CD4-positive, alpha-beta T cell treated with Interleukin-12 subunit alpha and Interleukin-12 subunit beta, for 1 hour (primary cell): ENCODE measurements around the gene SLC1A5.
"Not testable (repeated sequence)": the region's sequence is repeated elsewhere in the genome, so short reads cannot be mapped to it uniquely, and the experiment has no call there.

Source experiments
- DNase-seq: peaks from one replicate; pipeline ENCODE4 v3.0.0-alpha.2; 2020

Gene SLC1A5

GRCh38 chr19:46766569-46767317 lies 21.7 kb downstream of the SLC1A5 start:
- DNase-seq: peak; percentile 71

- no peak for DNase-seq
Observed at GRCh38 chr19:46764817-46765291, 23.5 kb downstream of the SLC1A5 start.

- DNase-seq: no peak
Observed at GRCh38 chr19:46762245-46762890, 26.0 kb downstream of the SLC1A5 start.

GRCh38 chr19:46761418-46761831 lies 27.0 kb downstream of the SLC1A5 start:
- no peak for DNase-seq

DNA sequence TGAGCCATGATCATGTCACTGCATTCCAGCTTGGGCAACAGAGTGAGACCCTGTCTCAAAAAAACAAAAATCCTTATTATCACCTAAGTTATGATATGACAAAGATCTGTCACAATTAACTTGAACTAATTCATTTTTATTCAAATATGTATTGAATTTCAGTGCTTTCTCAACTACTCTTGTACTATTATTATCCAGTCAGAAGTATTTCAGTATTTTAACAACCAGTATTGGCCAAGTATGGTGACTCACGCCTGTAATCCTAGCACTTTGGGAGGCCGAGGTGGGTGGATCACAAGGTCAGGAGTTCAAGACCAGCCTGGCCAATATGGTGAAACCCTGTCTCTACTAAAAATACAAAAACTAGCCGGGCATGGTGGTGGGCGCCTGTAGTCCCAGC lies 27.5 kb downstream of the SLC1A5 start:
- not testable (repeated sequence) for DNase-seq

- no peak for DNase-seq
Observed at GRCh38 chr19:46760363-46760762, 28.0 kb downstream of the SLC1A5 start.

DNA sequence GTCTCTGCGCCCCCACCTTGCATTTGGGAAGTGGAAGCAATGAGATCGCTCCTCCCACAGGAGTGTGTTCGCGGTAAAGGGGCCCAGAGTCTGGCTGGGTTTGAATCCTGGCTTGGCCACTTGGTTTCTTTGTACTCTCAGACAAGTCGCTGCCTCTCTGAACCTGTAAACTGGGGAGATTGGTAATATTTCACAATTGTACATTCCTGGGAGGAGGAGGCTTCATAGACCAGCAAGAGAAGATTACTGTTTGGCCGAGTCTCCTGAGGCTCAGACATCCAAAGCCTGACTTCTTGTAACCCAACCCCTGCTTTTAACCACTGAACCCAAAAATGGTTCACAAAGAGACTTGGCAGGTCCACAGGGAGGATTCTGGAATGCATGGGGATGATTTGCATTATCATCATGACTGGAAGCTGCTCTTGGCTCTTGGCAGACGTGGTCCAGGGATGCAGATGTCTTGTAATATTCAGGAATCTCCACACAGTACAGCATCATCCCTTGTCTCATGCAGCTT lies 28.5 kb downstream of the SLC1A5 start:
- no peak for DNase-seq

DNA sequence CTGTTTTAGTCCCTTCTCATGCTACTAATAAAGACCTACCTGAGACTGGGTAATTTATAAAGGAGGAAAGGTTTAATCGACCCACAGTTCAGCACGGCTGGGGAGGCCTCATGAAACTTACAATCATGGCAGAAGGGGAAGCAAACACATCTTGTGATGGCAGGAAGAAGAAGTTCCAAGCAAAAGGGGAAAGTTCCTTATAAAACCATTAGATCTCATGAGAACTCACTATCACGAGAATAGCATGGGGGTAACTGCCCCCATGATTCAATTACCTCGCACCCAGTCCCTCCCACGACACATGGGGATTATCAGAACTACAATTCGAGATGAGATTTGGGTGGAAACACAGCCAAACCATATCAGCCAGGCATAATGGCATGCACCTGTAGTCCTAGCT lies 29.2 kb downstream of the SLC1A5 start:
- DNase-seq: no peak

- no peak for DNase-seq
Observed at GRCh38 chr19:46756544-46756888, 31.9 kb downstream of the SLC1A5 start.

- DNase-seq: no peak
Observed at GRCh38 chr19:46755853-46756543, 32.4 kb downstream of the SLC1A5 start.

GRCh38 chr19:46755077-46755852 lies 33.1 kb downstream of the SLC1A5 start:
- DNase-seq: no peak

- peak; percentile 75 for DNase-seq
Observed at GRCh38 chr19:46753420-46754155, 34.8 kb downstream of the SLC1A5 start.

DNA sequence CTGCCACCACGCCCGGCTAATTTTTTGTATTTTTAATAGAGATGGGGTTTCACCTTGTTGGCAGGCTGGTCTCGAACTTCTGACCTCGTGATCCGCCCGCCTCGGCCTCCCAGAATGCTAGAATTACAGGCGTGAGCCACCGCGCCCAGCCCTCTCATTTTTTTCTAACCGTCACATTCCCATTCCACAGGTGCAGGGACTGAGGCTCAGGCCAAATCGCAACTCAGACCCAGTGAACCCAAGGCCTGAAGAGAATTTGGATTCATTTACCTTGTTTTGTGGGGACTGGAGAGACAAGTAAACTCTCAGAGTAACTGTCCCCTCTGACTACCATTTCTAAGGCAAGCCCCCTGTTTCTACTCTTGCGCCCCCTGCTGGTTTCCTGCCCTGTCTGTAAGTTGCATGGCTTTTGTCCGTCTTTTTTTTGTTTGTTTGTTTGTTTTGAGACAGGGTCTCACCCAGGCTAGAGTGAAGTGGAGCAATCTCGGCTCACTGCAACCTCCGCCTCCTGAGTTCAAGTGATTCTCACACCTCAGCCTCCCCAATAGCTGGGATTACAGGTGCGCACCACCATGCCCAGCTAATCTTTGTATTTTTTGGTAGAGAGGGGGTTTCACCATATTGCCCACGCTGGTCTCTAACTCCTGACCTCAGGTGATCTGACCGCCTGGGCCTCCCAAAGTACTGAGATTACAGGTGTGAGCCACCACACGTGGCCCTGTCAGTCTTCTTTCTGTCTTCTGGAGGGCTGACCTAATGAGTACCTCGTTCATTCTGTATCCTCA lies 39.9 kb downstream of the SLC1A5 start:
- peak; percentile 79 for DNase-seq

- peak; percentile 70 for DNase-seq
Observed at GRCh38 chr19:46746281-46747057, 41.9 kb downstream of the SLC1A5 start, which contains the start of gene STRN4. Gene STRN4, minus strand, starts transcription at chr19:46746450. Its CDS starts 20 bp downstream, at chr19:46746430.

- DNase-seq: peak; percentile 39
Observed at GRCh38 chr19:46745521-46746280, 42.7 kb downstream of the SLC1A5 start, which contains the start of gene FKRP. Gene FKRP, plus strand, starts transcription at chr19:46746057. Its CDS starts 9,394 bp downstream, at chr19:46755451.

- no peak for DNase-seq
Observed at GRCh38 chr19:46745030-46745429, 43.4 kb downstream of the SLC1A5 start.

- no peak for DNase-seq
Observed at GRCh38 chr19:46744005-46744691, 44.2 kb downstream of the SLC1A5 start.

DNA sequence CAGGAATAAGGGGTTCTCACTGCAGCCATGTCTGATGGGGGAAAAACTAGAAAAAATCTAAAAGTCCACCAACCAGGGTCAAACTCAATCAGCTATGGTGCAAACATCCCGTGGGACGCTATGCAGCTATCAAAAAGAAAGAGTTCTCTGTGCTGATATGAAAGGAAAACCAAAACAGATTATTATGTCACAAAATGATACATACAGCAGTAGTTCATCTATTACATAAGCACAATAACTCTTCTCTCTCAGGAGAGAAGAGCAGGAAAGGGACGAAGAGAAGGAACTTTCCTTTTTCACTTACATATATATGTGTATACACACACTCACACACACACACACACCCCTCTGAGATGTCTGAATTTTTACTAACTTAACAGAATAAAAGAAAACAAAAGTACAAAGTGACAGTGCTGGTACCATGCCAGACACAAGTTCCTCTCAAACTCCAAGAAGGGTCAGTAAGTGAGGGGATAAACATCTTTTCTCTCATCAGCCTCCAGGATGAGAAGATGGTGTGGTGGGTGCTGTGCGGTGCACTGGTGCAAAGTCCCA lies 45.4 kb downstream of the SLC1A5 start:
- no peak for DNase-seq
